ENCODE measurements around the gene ARHGEF38.

Gene ARHGEF38

DNA sequence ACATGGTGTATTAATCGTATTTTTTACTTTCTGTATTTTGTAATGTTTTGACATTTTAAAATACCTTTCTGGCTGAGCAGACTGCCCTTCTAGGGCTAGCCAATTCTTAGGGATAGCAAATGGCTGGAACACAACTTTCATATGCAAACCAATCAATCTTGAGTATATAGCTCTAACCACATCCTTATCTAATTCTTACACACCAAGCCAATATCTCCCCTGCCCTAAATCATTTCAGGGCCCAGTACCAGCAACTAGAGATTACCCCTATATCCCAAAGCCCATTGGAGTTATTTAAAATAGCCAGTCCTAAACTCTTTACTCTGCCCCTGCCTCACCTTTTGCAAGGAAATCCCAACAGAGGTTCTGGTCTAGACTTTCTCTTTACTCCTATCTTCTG, 97.8 kb downstream of the ARHGEF38 start:
- Histone ChIP-seq H3K27ac (replicated peaks) (no peak overlapping the region), H3K4me3 (replicated peaks; ENCODE audit: insufficient read depth, low read length) (no peak overlapping the region), H3K27me3 (ENCODE audit: insufficient read depth, poor library complexity, severe bottlenecking) (no peaks in the 10 kb centered on the region)
- TF ChIP-seq, protein P1, sequence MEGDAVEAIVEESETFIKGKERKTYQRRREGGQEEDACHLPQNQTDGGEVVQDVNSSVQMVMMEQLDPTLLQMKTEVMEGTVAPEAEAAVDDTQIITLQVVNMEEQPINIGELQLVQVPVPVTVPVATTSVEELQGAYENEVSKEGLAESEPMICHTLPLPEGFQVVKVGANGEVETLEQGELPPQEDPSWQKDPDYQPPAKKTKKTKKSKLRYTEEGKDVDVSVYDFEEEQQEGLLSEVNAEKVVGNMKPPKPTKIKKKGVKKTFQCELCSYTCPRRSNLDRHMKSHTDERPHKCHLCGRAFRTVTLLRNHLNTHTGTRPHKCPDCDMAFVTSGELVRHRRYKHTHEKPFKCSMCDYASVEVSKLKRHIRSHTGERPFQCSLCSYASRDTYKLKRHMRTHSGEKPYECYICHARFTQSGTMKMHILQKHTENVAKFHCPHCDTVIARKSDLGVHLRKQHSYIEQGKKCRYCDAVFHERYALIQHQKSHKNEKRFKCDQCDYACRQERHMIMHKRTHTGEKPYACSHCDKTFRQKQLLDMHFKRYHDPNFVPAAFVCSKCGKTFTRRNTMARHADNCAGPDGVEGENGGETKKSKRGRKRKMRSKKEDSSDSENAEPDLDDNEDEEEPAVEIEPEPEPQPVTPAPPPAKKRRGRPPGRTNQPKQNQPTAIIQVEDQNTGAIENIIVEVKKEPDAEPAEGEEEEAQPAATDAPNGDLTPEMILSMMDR (IDR thresholded peaks at IDR 0.05; ENCODE audit: insufficient read depth, low read length) = no peak
- TF ChIP-seq SPI1 (IDR thresholded peaks at IDR 0.05; ENCODE audit: borderline replicate concordance, low read depth) (no peak), POLR2AphosphoS5 (IDR thresholded peaks at IDR 0.05; ENCODE audit: low read depth) (no peak), GABPA (IDR thresholded peaks at IDR 0.05; ENCODE audit: low read depth) (no peak)
- TF ChIP-seq, protein P2, sequence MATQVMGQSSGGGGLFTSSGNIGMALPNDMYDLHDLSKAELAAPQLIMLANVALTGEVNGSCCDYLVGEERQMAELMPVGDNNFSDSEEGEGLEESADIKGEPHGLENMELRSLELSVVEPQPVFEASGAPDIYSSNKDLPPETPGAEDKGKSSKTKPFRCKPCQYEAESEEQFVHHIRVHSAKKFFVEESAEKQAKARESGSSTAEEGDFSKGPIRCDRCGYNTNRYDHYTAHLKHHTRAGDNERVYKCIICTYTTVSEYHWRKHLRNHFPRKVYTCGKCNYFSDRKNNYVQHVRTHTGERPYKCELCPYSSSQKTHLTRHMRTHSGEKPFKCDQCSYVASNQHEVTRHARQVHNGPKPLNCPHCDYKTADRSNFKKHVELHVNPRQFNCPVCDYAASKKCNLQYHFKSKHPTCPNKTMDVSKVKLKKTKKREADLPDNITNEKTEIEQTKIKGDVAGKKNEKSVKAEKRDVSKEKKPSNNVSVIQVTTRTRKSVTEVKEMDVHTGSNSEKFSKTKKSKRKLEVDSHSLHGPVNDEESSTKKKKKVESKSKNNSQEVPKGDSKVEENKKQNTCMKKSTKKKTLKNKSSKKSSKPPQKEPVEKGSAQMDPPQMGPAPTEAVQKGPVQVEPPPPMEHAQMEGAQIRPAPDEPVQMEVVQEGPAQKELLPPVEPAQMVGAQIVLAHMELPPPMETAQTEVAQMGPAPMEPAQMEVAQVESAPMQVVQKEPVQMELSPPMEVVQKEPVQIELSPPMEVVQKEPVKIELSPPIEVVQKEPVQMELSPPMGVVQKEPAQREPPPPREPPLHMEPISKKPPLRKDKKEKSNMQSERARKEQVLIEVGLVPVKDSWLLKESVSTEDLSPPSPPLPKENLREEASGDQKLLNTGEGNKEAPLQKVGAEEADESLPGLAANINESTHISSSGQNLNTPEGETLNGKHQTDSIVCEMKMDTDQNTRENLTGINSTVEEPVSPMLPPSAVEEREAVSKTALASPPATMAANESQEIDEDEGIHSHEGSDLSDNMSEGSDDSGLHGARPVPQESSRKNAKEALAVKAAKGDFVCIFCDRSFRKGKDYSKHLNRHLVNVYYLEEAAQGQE (IDR thresholded peaks at IDR 0.05; ENCODE audit: insufficient replicate concordance, low read depth) = no peak
- DNase-seq (ENCODE audit: low read depth in 1 of 2, low spot score in 1 of 2) = no peak

DNA sequence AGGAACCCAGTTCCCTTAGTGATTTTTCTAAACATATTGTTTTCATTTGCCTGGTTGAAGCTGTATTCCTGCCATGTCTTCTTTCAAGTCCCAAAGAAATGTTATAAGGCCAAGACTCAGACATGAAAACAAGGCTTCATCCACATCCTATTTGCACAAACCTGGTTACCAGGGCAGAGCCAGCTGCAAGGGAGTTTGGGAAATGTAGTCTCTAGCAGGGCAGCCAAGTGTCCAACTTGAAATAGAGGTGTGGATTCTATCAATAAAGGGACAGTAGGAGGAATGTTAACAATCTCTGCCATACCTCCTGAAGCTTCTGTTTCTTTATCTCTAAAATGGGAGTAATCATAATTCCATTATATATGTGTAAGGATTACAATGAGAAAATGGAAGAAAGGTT, 99.5 kb downstream of the ARHGEF38 start:
- Histone ChIP-seq H3K27ac (replicated peaks) (no peak overlapping the region), H3K4me3 (replicated peaks; ENCODE audit: insufficient read depth, low read length) (no peak overlapping the region), H3K27me3 (ENCODE audit: insufficient read depth, poor library complexity, severe bottlenecking) (peaks cover 2% of the 10 kb centered on the region)
- TF ChIP-seq, protein P1 (IDR thresholded peaks at IDR 0.05; ENCODE audit: insufficient read depth, low read length) = no peak
- TF ChIP-seq, protein P2 (IDR thresholded peaks at IDR 0.05; ENCODE audit: insufficient replicate concordance, low read depth) = no peak
- TF ChIP-seq GABPA (IDR thresholded peaks at IDR 0.05; ENCODE audit: low read depth) (no peak), POLR2AphosphoS5 (IDR thresholded peaks at IDR 0.05; ENCODE audit: low read depth) (no peak), SPI1 (IDR thresholded peaks at IDR 0.05; ENCODE audit: borderline replicate concordance, low read depth) (no peak)
- no peak for DNase-seq (ENCODE audit: low read depth in 1 of 2, low spot score in 1 of 2)

- TF ChIP-seq POLR2AphosphoS5 (IDR thresholded peaks at IDR 0.05; ENCODE audit: low read depth) (no peak), GABPA (IDR thresholded peaks at IDR 0.05; ENCODE audit: low read depth) (no peak), SPI1 (IDR thresholded peaks at IDR 0.05; ENCODE audit: borderline replicate concordance, low read depth) (no peak)
- TF ChIP-seq, protein P1 (IDR thresholded peaks at IDR 0.05; ENCODE audit: insufficient read depth, low read length) = no peak
- TF ChIP-seq, protein P2 (IDR thresholded peaks at IDR 0.05; ENCODE audit: insufficient replicate concordance, low read depth) = no peak
- no peak overlapping the region for H3K27ac ChIP-seq (replicated peaks)
- H3K4me3 ChIP-seq (replicated peaks; ENCODE audit: insufficient read depth, low read length) = no peak overlapping the region
- peaks cover 2% of the 10 kb centered on the region for H3K27me3 ChIP-seq (ENCODE audit: insufficient read depth, poor library complexity, severe bottlenecking)
- no peak for DNase-seq (ENCODE audit: low read depth in 1 of 2, low spot score in 1 of 2)
These were observed 100.0 kb downstream of the ARHGEF38 start for GRCh38 chr4:105652286-105652888.

All from HL-60 (cell line).